ENCODE measurements around the gene RBM3.

The RBM3 gene

DNA sequence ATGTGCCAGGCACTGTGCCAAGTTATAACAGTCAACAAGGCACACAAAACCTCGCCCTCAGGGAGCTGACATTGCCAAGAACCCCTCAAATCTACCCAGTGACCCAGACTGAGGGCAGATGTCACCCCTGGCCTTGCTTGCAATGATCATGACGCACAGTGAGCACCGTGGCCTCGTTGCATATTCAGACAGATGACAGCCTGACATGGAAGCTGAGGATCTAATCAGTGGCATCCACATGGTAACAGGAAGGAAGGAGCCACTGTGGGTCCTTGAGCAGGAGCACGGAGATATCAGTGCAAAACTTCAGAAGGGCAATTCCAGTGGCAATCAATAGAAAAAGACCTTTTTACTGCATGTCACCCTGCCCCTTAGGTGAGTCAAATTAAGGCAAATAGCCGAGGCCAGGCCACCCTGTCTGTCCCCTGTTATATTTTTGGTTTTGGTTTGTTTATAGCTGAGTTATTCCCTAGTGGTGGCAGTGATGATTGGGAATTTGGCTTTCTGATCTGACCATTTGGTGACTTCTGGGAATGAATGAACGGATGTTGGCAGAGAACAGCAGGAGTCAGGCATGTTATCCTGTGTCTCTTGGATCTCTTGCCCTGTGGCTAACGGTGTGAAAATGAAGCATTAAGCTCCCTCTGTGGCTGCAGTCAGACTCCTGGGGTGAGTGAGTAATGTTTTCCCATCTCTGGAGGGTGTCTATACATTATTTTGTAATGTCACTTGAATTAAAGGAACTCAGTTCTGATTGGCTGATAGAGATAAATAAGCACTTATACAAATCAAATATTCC is 43.5 kb downstream of the RBM3 start:
- FAIRE-seq (no peak), DNase-seq (ENCODE audit: low spot score) (no peak)

- DNase-seq (ENCODE audit: low spot score) (no peak), FAIRE-seq (no peak)
These were observed 52.4 kb downstream of the RBM3 start for GRCh38 chrX:48626401-48627298.
